ENCODE results near the gene SRD5A1.

Gene SRD5A1

GRCh38 chr5:6603643-6604042, 29.6 kb upstream of the SRD5A1 start:
- no peak for DNase-seq (ENCODE audit: extremely low read depth in 1 of 2, low read depth in 1 of 2)

- no peak for DNase-seq (ENCODE audit: extremely low read depth in 1 of 2, low read depth in 1 of 2)
Observed at GRCh38 chr5:6604341-6604740, 28.9 kb upstream of the SRD5A1 start.

GRCh38 chr5:6604946-6605345, 28.3 kb upstream of the SRD5A1 start:
- no peak for DNase-seq (ENCODE audit: extremely low read depth in 1 of 2, low read depth in 1 of 2)

GRCh38 chr5:6606884-6607558, 26.2 kb upstream of the SRD5A1 start:
- no peak for DNase-seq (ENCODE audit: extremely low read depth in 1 of 2, low read depth in 1 of 2)

GRCh38 chr5:6607559-6607936, 25.7 kb upstream of the SRD5A1 start:
- no peak for DNase-seq (ENCODE audit: extremely low read depth in 1 of 2, low read depth in 1 of 2)

GRCh38 chr5:6608016-6608415, 25.2 kb upstream of the SRD5A1 start:
- DNase-seq (ENCODE audit: extremely low read depth in 1 of 2, low read depth in 1 of 2) = no peak

GRCh38 chr5:6611334-6612256, 21.6 kb upstream of the SRD5A1 start:
- DNase-seq (ENCODE audit: extremely low read depth in 1 of 2, low read depth in 1 of 2) = no peak

- no peak for DNase-seq (ENCODE audit: extremely low read depth in 1 of 2, low read depth in 1 of 2)
Observed at GRCh38 chr5:6615034-6615815, 18.0 kb upstream of the SRD5A1 start.

GRCh38 chr5:6616632-6617031, 16.6 kb upstream of the SRD5A1 start:
- DNase-seq (ENCODE audit: extremely low read depth in 1 of 2, low read depth in 1 of 2) = no peak

GRCh38 chr5:6623228-6623627, 10.0 kb upstream of the SRD5A1 start:
- no peak for DNase-seq (ENCODE audit: extremely low read depth in 1 of 2, low read depth in 1 of 2)

- DNase-seq (ENCODE audit: extremely low read depth in 1 of 2, low read depth in 1 of 2) = no peak
Observed at GRCh38 chr5:6623941-6624340, 9.3 kb upstream of the SRD5A1 start.

- no peak for DNase-seq (ENCODE audit: extremely low read depth in 1 of 2, low read depth in 1 of 2)
Observed at GRCh38 chr5:6626508-6626907, 6.7 kb upstream of the SRD5A1 start.

- no peak for DNase-seq (ENCODE audit: extremely low read depth in 1 of 2, low read depth in 1 of 2)
Observed at GRCh38 chr5:6631441-6631840, 1.8 kb upstream of the SRD5A1 start.

- no peak for DNase-seq (ENCODE audit: extremely low read depth in 1 of 2, low read depth in 1 of 2)
Observed at GRCh38 chr5:6632324-6632887, 834 bp upstream of the SRD5A1 start.

GRCh38 chr5:6633469-6634245, 417 bp downstream of the SRD5A1 start:
- no peak for DNase-seq (ENCODE audit: extremely low read depth in 1 of 2, low read depth in 1 of 2)

- DNase-seq (ENCODE audit: extremely low read depth in 1 of 2, low read depth in 1 of 2) = no peak
Observed at GRCh38 chr5:6634306-6634705, 1.1 kb downstream of the SRD5A1 start.

GRCh38 chr5:6634788-6635430, 1.7 kb downstream of the SRD5A1 start:
- no peak for DNase-seq (ENCODE audit: extremely low read depth in 1 of 2, low read depth in 1 of 2)

GRCh38 chr5:6636293-6636692, 3.1 kb downstream of the SRD5A1 start:
- DNase-seq (ENCODE audit: extremely low read depth in 1 of 2, low read depth in 1 of 2) = no peak

GRCh38 chr5:6637022-6637421, 3.8 kb downstream of the SRD5A1 start:
- DNase-seq (ENCODE audit: extremely low read depth in 1 of 2, low read depth in 1 of 2) = no peak

- DNase-seq (ENCODE audit: extremely low read depth in 1 of 2, low read depth in 1 of 2) = no peak
Observed at GRCh38 chr5:6637590-6637989, 4.3 kb downstream of the SRD5A1 start.

All from stimulated activated CD8-positive, alpha-beta memory T cell treated with anti-CD3 and anti-CD28 coated beads, Interleukin-7, amount 100 ng/mL, for 48 hours (primary cell).